BJ (cell line): ENCODE results near the gene MFAP4. TPM values are rescaled to one million over a fixed set of nuclear protein-coding genes. Genes with fewer than 3 reads are reported as not detected.

Experiments
- CTCF ChIA-PET: fragments of 350-600 bp; formaldehyde crosslinking; extraction: SDS; loops from one replicate; lab custom pipeline; 2021; ENCODE audit warnings: antibody characterized with exemption, inconsistent platforms; lab: Yijun Ruan, JAX
- POLR2A ChIA-PET: fragments of 300-600 bp; sonication (Branson Sonifier 250); formaldehyde crosslinking; extraction: SDS; loops from one replicate; lab custom pipeline; 2021; ENCODE audit warnings: antibody characterized with exemption; lab: Charles Lee
- DNase-seq: peaks from one replicate; pipeline ENCODE4 v3.0.0-alpha.2; 2011; ENCODE audit warnings: low read depth
- H3K27me3 ChIP-seq: 2 replicates; pipeline ENCODE4 v1.6.0; 2011; ENCODE audit warnings: low read length; ENCODE audit not compliant: control insufficient read depth, insufficient read depth
- H3K36me3 ChIP-seq: 2 replicates; pipeline ENCODE4 v1.5.1; 2011; ENCODE audit warnings: low read length; ENCODE audit not compliant: control insufficient read depth, insufficient read depth
- H3K4me3 ChIP-seq: 2 replicates; pipeline ENCODE4 v1.5.1; 2011; ENCODE audit warnings: low read depth, mild to moderate bottlenecking, control low read depth, low read length
- polyA plus RNA-seq: library from polyadenylated mRNA; depleted of rRNA; stranded (reverse); fragments of >200 nt; gene quantifications from 2 replicates; pipeline ENCODE4 v1.2.3, GENCODE V29; 2011
- TF ChIP-seq, protein P1 (sequence below): IDR thresholded peaks from 2 replicates; pipeline ENCODE4 v1.5.1; 2011; ENCODE audit warnings: low read depth, mild to moderate bottlenecking, control low read depth, inconsistent platforms, low read length, moderate library complexity; ENCODE audit not compliant: insufficient read depth

The MFAP4 gene
- polyA plus RNA-seq, 1 experiment = 86.8 TPM

DNA sequence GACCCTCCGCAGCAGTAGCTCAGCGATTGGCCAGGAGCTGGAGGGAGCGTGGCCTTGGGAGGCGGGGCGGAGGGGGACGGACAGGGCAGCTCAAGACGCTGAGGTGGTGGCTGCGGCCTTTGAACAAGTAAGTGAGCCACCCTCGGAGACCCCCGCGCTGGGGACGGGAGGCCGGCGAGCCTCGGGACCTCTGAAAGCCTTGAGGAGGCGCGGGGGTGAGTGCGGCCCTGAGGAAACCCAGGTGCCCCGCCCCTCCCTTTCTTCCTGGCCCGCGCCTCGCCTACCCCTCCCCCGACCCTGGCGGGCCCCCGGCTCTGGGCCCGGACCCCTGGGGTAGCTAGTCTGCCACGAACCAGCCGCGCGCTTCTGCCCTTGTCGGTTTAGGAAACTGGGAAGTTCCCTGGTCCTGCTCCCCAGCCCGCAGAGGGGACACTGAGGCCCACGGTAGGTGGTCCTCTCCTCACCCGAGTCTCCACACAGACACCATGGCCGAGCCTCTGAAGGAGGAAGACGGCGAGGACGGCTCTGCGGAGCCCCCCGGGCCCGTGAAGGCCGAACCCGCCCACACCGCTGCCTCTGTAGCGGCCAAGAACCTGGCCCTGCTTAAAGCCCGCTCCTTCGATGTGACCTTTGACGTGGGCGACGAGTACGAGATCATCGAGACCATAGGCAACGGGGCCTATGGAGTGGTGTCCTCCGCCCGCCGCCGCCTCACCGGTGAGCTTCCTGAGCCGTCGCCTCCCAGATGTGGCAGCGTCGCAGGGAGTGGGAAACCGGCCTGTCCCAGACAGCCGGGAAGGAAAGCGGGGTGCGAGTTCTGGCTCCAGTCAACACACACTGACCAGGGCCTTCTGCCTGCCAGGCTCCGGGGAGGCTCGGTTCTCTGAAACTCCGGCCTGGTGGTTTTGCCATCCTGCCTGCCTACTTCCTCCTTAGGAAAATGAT, 8.3 kb downstream of the MFAP4 start, which contains the start of gene MAPK7:
MAPK7 (plus strand) TSS at position 83 of the 945 bp plus-strand sequence; CDS start at position 486, 403 bp downstream.
- no peaks in the 10 kb centered on the region for H3K27me3 ChIP-seq
- peaks cover 28% of the 10 kb centered on the region for H3K36me3 ChIP-seq
- ChIA-PET POLR2A (interaction anchor here (0.6 to 1.2 kb wide), 3 partner anchors 8 to 69 kb away, joined by 3 to 15 read pairs (median 5); partner anchors contain the start of gene MFAP4), CTCF (interaction anchor here (0.6 to 4.0 kb wide), 7 partner anchors 13 to 388 kb away, joined by 3 to 37 read pairs (median 4); partner anchors contain the start of gene B9D1)
- H3K4me3 ChIP-seq = peak within 1 kb of the TSS; percentile 85
- DNase-seq = no peak
- TF ChIP-seq, protein P1, sequence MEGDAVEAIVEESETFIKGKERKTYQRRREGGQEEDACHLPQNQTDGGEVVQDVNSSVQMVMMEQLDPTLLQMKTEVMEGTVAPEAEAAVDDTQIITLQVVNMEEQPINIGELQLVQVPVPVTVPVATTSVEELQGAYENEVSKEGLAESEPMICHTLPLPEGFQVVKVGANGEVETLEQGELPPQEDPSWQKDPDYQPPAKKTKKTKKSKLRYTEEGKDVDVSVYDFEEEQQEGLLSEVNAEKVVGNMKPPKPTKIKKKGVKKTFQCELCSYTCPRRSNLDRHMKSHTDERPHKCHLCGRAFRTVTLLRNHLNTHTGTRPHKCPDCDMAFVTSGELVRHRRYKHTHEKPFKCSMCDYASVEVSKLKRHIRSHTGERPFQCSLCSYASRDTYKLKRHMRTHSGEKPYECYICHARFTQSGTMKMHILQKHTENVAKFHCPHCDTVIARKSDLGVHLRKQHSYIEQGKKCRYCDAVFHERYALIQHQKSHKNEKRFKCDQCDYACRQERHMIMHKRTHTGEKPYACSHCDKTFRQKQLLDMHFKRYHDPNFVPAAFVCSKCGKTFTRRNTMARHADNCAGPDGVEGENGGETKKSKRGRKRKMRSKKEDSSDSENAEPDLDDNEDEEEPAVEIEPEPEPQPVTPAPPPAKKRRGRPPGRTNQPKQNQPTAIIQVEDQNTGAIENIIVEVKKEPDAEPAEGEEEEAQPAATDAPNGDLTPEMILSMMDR = no peak

DNA sequence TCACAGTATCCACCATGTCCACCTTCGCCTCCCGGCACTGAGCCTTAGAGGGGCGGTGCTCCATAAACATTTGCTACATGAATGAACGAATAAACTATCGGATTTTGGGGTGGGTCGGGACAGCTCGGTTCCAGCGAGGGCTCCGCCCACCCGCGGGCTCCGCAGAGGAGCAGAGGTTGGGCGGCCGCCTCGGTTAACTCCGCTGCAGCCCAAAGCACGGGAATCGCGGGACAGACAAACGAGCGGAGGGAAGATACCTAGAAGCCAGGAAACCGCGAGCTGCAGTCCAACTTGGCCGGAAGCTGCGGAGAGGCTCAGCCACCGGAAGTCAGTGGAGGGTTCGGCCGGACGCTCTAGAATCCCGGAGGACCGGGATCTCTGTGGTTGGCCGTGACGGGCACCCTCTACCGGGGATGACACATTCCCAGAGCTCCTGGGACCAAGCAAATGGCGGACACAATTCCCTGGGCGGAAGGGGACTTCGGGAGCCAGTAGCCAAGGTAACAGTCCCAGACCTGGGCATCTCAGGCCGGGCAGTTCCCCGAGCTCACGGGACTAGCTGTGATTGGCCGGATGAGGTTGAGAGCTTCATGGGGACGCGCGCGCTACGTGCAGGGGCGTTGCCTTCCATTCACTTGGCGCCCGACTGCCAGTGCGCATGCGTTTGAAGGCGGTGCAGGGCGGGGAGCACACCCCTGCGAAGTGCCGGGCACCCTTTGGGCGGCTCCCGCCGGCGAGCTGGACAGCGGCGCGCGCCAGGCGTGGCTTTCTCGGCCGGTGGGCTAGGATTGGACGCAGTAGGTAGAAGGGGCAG, 9.2 kb downstream of the MFAP4 start:
- DNase-seq = peak; percentile 96
- H3K4me3 ChIP-seq = peak overlapping the region; percentile 85
- POLR2A ChIA-PET = interaction anchor here (0.5 to 1.2 kb wide), 5 partner anchors 9 to 1106 kb away, joined by 3 to 15 read pairs (median 4); partner anchors contain the start of gene MFAP4
- H3K27me3 ChIP-seq = no peaks in the 10 kb centered on the region
- H3K36me3 ChIP-seq = peaks cover 21% of the 10 kb centered on the region
- CTCF ChIA-PET = interaction anchor here (0.6 to 4.0 kb wide), 5 partner anchors 12 to 389 kb away, joined by 3 to 37 read pairs (median 4); partner anchors contain the start of gene B9D1
- TF ChIP-seq, protein P1 = no peak

DNA sequence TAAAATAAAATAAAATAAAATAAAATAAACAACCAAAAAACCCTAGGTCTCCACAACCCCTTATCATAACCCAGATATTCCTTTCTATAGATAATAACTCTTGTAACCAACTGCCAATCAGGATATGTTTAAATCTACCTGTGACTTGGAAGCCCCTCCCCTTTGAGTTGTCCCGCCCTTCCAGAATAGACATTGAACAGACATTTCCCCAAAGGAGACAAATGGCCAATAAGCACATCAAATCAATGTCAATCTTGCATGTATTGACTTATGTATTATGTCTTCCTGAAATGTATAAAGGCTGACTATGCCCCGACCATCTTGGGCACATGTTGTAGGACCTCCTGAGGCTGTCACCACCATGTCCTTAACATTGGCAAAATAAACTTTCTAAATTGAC, 10.2 kb downstream of the MFAP4 start:
- peaks cover 17% of the 10 kb centered on the region for H3K36me3 ChIP-seq
- H3K4me3 ChIP-seq = peak overlapping the region; percentile 67
- ChIA-PET POLR2A (no interaction called here), CTCF (interaction anchor here (1.7 to 4.0 kb wide), 3 partner anchors 14 to 71 kb away, joined by 15 to 37 read pairs (median 18); partner anchors contain the start of gene B9D1)
- no peaks in the 10 kb centered on the region for H3K27me3 ChIP-seq
- no peak for DNase-seq
- TF ChIP-seq, protein P1 = no peak

DNA sequence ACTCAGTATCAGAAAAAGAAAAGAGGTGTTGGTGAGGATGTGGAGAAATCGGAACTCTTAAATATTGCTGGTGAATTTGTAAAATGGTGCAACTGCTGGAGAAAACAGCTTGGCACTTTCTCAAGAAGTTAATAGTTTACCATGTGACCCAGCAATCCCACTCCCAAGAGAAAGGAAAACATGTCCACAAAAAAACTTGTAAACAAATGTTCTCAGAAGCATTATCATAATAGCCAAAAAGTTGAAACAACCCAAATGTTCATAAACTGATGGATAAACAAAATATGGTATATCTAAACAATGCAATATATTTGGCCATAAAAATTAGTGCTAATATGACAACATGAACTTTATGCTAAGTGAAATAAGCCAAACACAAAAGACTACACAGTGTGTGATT, 11.3 kb downstream of the MFAP4 start:
- TF ChIP-seq, protein P1 = no peak
- DNase-seq = no peak
- ChIA-PET CTCF (interaction anchor here (2.3 to 3.1 kb wide), 2 partner anchors 9 to 13 kb away, joined by 8 to 15 read pairs; partner anchors contain the start of gene B9D1), POLR2A (no interaction called here)
- no peaks in the 10 kb centered on the region for H3K27me3 ChIP-seq
- peaks cover 9% of the 10 kb centered on the region for H3K36me3 ChIP-seq
- H3K4me3 ChIP-seq = no peak overlapping the region
